ENCODE results near the gene NSMCE4A. TPM values are rescaled to one million over a fixed set of nuclear protein-coding genes. Genes with fewer than 3 reads are reported as not detected.
"Not testable (repeated sequence)": the region's sequence is repeated elsewhere in the genome, so short reads cannot be mapped to it uniquely, and the experiment has no call there.

NSMCE4A gene
- total RNA-seq, 1 donor from 2014 or later = 42.4 TPM

GRCh38 chr10:121936295-121936694, 38.7 kb downstream of the NSMCE4A start:
- Mint-ChIP-seq H3K4me3 (ENCODE audit: unreplicated experiment) (no peak overlapping the region), H3K9me3 (ENCODE audit: unreplicated experiment) (peaks cover 1% of the 10 kb centered on the region), H3K27ac (ENCODE audit: unreplicated experiment) (no peak overlapping the region), H3K27me3 (ENCODE audit: unreplicated experiment) (peaks cover 2% of the 10 kb centered on the region), H3K36me3 (ENCODE audit: unreplicated experiment) (no peaks in the 10 kb centered on the region), H3K4me1 (ENCODE audit: low read depth, unreplicated experiment) (no peaks in the 10 kb centered on the region)
- no peak for TF ChIP-seq CTCF (IDR thresholded peaks at IDR 0.05; ENCODE audit: partially characterized antibody, unreplicated experiment)
- no peak for DNase-seq

- Mint-ChIP-seq H3K4me1 (ENCODE audit: low read depth, unreplicated experiment) (no peaks in the 10 kb centered on the region), H3K9me3 (ENCODE audit: unreplicated experiment) (peaks cover 1% of the 10 kb centered on the region), H3K36me3 (ENCODE audit: unreplicated experiment) (no peaks in the 10 kb centered on the region), H3K4me3 (ENCODE audit: unreplicated experiment) (no peak overlapping the region), H3K27me3 (ENCODE audit: unreplicated experiment) (peaks cover 2% of the 10 kb centered on the region), H3K27ac (ENCODE audit: unreplicated experiment) (no peak overlapping the region)
- TF ChIP-seq CTCF (IDR thresholded peaks at IDR 0.05; ENCODE audit: partially characterized antibody, unreplicated experiment) = no peak
- no peak for DNase-seq
These were observed 39.3 kb downstream of the NSMCE4A start for GRCh38 chr10:121935702-121936101.

GRCh38 chr10:121930268-121931085, 44.5 kb downstream of the NSMCE4A start:
- peak overlapping the region; percentile 0 for H3K27ac Mint-ChIP-seq (ENCODE audit: unreplicated experiment)
- not testable (repeated sequence) for H3K4me3 Mint-ChIP-seq (ENCODE audit: unreplicated experiment); DNase-seq; H3K9me3 Mint-ChIP-seq (ENCODE audit: unreplicated experiment); H3K36me3 Mint-ChIP-seq (ENCODE audit: unreplicated experiment)
- H3K4me1 Mint-ChIP-seq (ENCODE audit: low read depth, unreplicated experiment) = peaks cover 15% of the 10 kb centered on the region
- peaks cover 10% of the 10 kb centered on the region for H3K27me3 Mint-ChIP-seq (ENCODE audit: unreplicated experiment)

- Mint-ChIP-seq H3K4me3 (ENCODE audit: unreplicated experiment) (peak overlapping the region; percentile 66), H3K4me1 (ENCODE audit: low read depth, unreplicated experiment) (peaks cover 15% of the 10 kb centered on the region), H3K27ac (ENCODE audit: unreplicated experiment) (peak overlapping the region; percentile 0), H3K27me3 (ENCODE audit: unreplicated experiment) (peaks cover 10% of the 10 kb centered on the region)
- DNase-seq; H3K36me3 Mint-ChIP-seq (ENCODE audit: unreplicated experiment); H3K9me3 Mint-ChIP-seq (ENCODE audit: unreplicated experiment): not testable (repeated sequence)
These were observed 45.3 kb downstream of the NSMCE4A start for GRCh38 chr10:121929585-121930267.

- Mint-ChIP-seq H3K36me3 (ENCODE audit: unreplicated experiment) (no peaks in the 10 kb centered on the region), H3K27me3 (ENCODE audit: unreplicated experiment) (peaks cover 10% of the 10 kb centered on the region), H3K4me3 (ENCODE audit: unreplicated experiment) (peak overlapping the region; percentile 72), H3K4me1 (ENCODE audit: low read depth, unreplicated experiment) (peaks cover 15% of the 10 kb centered on the region), H3K9me3 (ENCODE audit: unreplicated experiment) (peaks cover 5% of the 10 kb centered on the region), H3K27ac (ENCODE audit: unreplicated experiment) (peak overlapping the region; percentile 52)
- no peak for TF ChIP-seq CTCF (IDR thresholded peaks at IDR 0.05; ENCODE audit: partially characterized antibody, unreplicated experiment)
- no peak for DNase-seq
These were observed 46.5 kb downstream of the NSMCE4A start for GRCh38 chr10:121928528-121928884.

Data from glutamatergic neuron (in vitro differentiated cells).